Activated CD4-positive, alpha-beta T cell treated with anti-CD3 and anti-CD28 coated beads, Interleukin-2, amount 10 ng/mL, durations not matched to agents 24 days and 14 days (primary cell): ENCODE data around the gene GARIN5B. TPM values are rescaled to one million over a fixed set of nuclear protein-coding genes. Genes with fewer than 3 reads are reported as not detected.
A peak's percentile ranks its signal among the peaks of the same experiment; 100 is the strongest.

Experiments used
- DNase-seq: peaks from one replicate; pipeline ENCODE4 v3.0.0; 2022
- H3K27ac Mint-ChIP-seq: one replicate; pipeline ENCODE4 v1.8.0; 2022; ENCODE audit warnings: mild to moderate bottlenecking, mixed read lengths
- H3K27me3 Mint-ChIP-seq: one replicate; pipeline ENCODE4 v1.8.0; 2022; ENCODE audit warnings: mixed read lengths
- H3K36me3 Mint-ChIP-seq: one replicate; pipeline ENCODE4 v1.8.0; 2022; ENCODE audit warnings: low read depth, mild to moderate bottlenecking, mixed read lengths
- H3K4me1 Mint-ChIP-seq: one replicate; pipeline ENCODE4 v1.8.0; 2021; ENCODE audit warnings: mixed read lengths
- H3K4me3 Mint-ChIP-seq: one replicate; pipeline ENCODE4 v1.8.0; 2022; ENCODE audit warnings: mild to moderate bottlenecking, moderate library complexity, mixed read lengths
- H3K9me3 Mint-ChIP-seq: one replicate; pipeline ENCODE4 v1.8.0; 2021; ENCODE audit warnings: mixed read lengths
- intact Hi-C: fragments of 100-400 bp; cut with micrococcal nuclease; formaldehyde crosslinking; loops from one replicate; pipeline ENCODE4 v1.15.1; 2023
- total RNA-seq: library from RNA; stranded (reverse); gene quantifications from 2 replicates; pipeline ENCODE4 v1.2.3, GENCODE V29; 2022

The GARIN5B gene
- total RNA-seq, 1 donor from 2014 or later, result not detected

- intact Hi-C loops, result no loop called here
- H3K36me3 Mint-ChIP-seq, result peaks cover 4% of the 10 kb centered on the region
- H3K4me1 Mint-ChIP-seq, result peaks cover 16% of the 10 kb centered on the region
- H3K27me3 Mint-ChIP-seq, result no peaks in the 10 kb centered on the region
- peak; percentile 86 for DNase-seq
- H3K4me3 Mint-ChIP-seq, result no peak overlapping the region
- H3K27ac Mint-ChIP-seq, result peak overlapping the region; percentile 8
- H3K9me3 Mint-ChIP-seq, result no peaks in the 10 kb centered on the region
Measured at GRCh38 chr19:55305491-55305890, 57.6 kb downstream of the GARIN5B start.

GRCh38 chr19:55304980-55305379 is 58.1 kb downstream of the GARIN5B start:
- Mint-ChIP-seq H3K4me3 (no peak overlapping the region), H3K27ac (no peak overlapping the region), H3K4me1 (peaks cover 16% of the 10 kb centered on the region), H3K27me3 (no peaks in the 10 kb centered on the region), H3K9me3 (no peaks in the 10 kb centered on the region), H3K36me3 (peaks cover 4% of the 10 kb centered on the region)
- intact Hi-C loops, result loop anchor here (5.0 kb wide), 2 partner anchors 102 to 197 kb away; partner anchors contain the start of gene UBE2S
- no peak for DNase-seq

Other genes starting within 250 kb of the GARIN5B start
- 103 and 104 TPM in 2 replicates for gene PPP1R12C, start 245.6 kb downstream of the GARIN5B start, total RNA-seq
- 0.36 and 0.51 TPM in 2 replicates for gene TNNT1, start 214.1 kb downstream of the GARIN5B start, total RNA-seq
- gene TNNI3, start 205.5 kb downstream of the GARIN5B start, total RNA-seq, result not detected in 2 replicates
- gene DNAAF3, start 196.6 kb downstream of the GARIN5B start, total RNA-seq, result not detected in 2 replicates
- not detected in 2 replicates for gene SYT5, start 183.0 kb downstream of the GARIN5B start, total RNA-seq
- gene PTPRH, start 153.8 kb downstream of the GARIN5B start, total RNA-seq, result not detected in 2 replicates
- 6.8 and 7.7 TPM in 2 replicates for gene TMEM86B, start 134.5 kb downstream of the GARIN5B start, total RNA-seq
- gene PPP6R1, start 104.2 kb downstream of the GARIN5B start, total RNA-seq, result 196 and 216 TPM in 2 replicates
- gene HSPBP1, start 83.2 kb downstream of the GARIN5B start, total RNA-seq, result 63.9 and 68.3 TPM in 2 replicates
- 5.9 and 7.9 TPM in 2 replicates for gene BRSK1, start 79.3 kb downstream of the GARIN5B start, total RNA-seq
- gene TMEM150B, start 37.9 kb downstream of the GARIN5B start, total RNA-seq, result 0.28 and 0.69 TPM in 2 replicates
- gene KMT5C, start 23.4 kb downstream of the GARIN5B start, total RNA-seq, result 31.3 and 32.2 TPM in 2 replicates
- 0.26 TPM in 1 of 2 replicates, not detected in the other for gene COX6B2, start 8.5 kb downstream of the GARIN5B start, total RNA-seq
- 0.21 TPM in 1 of 2 replicates, not detected in the other for gene IL11, start 7.2 kb upstream of the GARIN5B start, total RNA-seq
- not detected in 2 replicates for gene TMEM190, start 13.6 kb upstream of the GARIN5B start, total RNA-seq
- gene TMEM238, start 21.0 kb upstream of the GARIN5B start, total RNA-seq, result 9.7 and 11.3 TPM in 2 replicates
- gene RPL28, start 22.7 kb upstream of the GARIN5B start, total RNA-seq, result 1,992 and 2,022 TPM in 2 replicates
- gene UBE2S, start 44.5 kb upstream of the GARIN5B start, total RNA-seq, result 227 and 248 TPM in 2 replicates
- not detected in 2 replicates for gene SHISA7, start 80.0 kb upstream of the GARIN5B start, total RNA-seq
- gene ISOC2, start 98.4 kb upstream of the GARIN5B start, total RNA-seq, result 34.2 and 35.2 TPM in 2 replicates
- not detected in 2 replicates for gene C19orf85, start 101.5 kb upstream of the GARIN5B start, total RNA-seq
- gene ZNF628, start 113.4 kb upstream of the GARIN5B start, total RNA-seq, result 8.8 and 10.0 TPM in 2 replicates
- 21.7 and 23.4 TPM in 2 replicates for gene NAT14, start 121.9 kb upstream of the GARIN5B start, total RNA-seq
- gene SSC5D, start 125.2 kb upstream of the GARIN5B start, total RNA-seq, result 0.19 and 0.21 TPM in 2 replicates
- not detected in 2 replicates for gene SBK2, start 173.9 kb upstream of the GARIN5B start, total RNA-seq
- not detected in 2 replicates for gene SBK3, start 182.3 kb upstream of the GARIN5B start, total RNA-seq
- 9.6 and 10.4 TPM in 2 replicates for gene ZNF579, start 217.6 kb upstream of the GARIN5B start, total RNA-seq
- 20.4 and 21.4 TPM in 2 replicates for gene FIZ1, start 236.3 kb upstream of the GARIN5B start, total RNA-seq
- gene ZNF524, start 237.0 kb upstream of the GARIN5B start, total RNA-seq, result 17.8 and 19.0 TPM in 2 replicates
- 12.2 and 12.5 TPM in 2 replicates for gene ZNF865, start 242.4 kb upstream of the GARIN5B start, total RNA-seq